Activated T-helper 1 cell treated with anti-CD3 and anti-CD28 coated beads, Interleukin-2, amount 50 U/mL, for 16 hours (primary cell): Measurements from ENCODE around the gene EIF6.
"Not testable (repeated sequence)": the region's sequence is repeated elsewhere in the genome, so short reads cannot be mapped to it uniquely, and the experiment has no call there.

ENCODE experiments used
- DNase-seq, 2 donors: peaks; one replicate each; pipeline ENCODE4 v3.0.0-alpha.2; 2020; ENCODE audit warnings: low read depth in 1 of 2, low spot score in 1 of 2

EIF6 gene

GRCh38 chr20:35284267-35284991 lies at the start of gene EIF6:
Gene EIF6, minus strand, starts transcription at chr20:35284772. Its CDS starts 285 bp downstream, at chr20:35284487.
- DNase-seq, result peak; percentile 53 to 60

- DNase-seq, result no peak
Observed at GRCh38 chr20:35333606-35334005, 49.0 kb upstream of the EIF6 start.

GRCh38 chr20:35332540-35333200 lies 48.1 kb upstream of the EIF6 start:
- DNase-seq, result no peak

- no peak for DNase-seq
Observed at GRCh38 chr20:35329435-35330139, 45.0 kb upstream of the EIF6 start.

GRCh38 chr20:35328689-35329088 lies 44.1 kb upstream of the EIF6 start:
- no peak for DNase-seq

GRCh38 chr20:35328095-35328685 lies 43.6 kb upstream of the EIF6 start:
- no peak for DNase-seq

DNA sequence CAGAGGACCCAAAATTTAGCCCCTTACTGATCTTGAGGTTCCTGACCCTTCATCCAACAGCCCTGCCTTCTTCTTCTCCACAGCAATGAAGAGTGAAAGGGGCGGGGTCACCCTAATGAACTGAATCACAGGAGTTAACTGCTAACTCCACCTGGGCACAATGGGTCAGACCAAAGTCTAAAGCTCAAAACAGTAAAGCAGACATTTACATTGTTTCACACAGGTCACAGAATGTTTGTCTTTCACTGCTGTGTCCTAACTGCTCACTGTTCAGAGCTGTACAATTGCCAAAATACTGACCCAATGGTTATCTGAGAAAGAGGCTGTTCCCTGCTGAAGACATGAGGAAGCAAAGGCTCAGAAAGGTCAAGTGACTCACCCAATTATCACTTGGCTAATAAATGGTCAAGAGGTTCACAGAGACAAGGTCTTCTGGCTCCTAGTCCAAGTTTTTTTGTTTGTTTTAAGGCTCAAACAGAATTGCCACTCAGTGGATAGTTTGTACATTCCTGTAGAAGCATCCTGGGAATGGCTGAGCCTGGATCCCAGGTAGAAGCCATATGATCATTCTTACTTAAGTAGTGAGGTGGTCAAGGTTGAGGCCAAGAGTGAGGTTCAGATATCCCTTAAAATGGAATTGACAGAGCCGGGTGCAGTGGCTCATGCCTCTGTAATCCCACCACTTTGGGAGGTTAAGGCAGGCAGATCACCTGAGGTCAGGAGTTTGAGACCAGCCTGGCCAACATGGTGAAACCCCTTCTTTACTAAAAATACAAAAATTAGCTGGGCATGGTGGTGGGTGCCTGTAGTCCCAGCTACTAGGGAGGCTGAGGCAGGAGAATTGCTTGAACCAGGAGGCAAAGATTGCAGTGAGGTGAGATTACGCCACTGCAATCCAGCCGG lies 42.8 kb upstream of the EIF6 start:
- no peak for DNase-seq

DNA sequence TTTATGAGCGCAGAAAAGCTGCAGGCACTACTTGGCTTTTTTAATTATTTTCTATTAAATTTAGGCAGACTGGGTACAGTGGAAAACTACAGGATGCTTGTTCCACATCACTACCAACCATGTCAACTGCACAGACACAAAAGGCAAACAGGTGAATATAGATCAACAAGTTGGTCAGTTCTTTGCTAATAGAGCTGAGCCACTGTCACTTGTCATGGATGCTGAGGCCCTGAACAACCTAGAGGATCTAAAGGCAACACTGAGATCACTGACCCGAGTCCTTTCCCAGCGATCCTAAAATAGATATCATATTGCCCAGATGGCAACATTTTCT lies 42.1 kb upstream of the EIF6 start:
- no peak for DNase-seq

DNA sequence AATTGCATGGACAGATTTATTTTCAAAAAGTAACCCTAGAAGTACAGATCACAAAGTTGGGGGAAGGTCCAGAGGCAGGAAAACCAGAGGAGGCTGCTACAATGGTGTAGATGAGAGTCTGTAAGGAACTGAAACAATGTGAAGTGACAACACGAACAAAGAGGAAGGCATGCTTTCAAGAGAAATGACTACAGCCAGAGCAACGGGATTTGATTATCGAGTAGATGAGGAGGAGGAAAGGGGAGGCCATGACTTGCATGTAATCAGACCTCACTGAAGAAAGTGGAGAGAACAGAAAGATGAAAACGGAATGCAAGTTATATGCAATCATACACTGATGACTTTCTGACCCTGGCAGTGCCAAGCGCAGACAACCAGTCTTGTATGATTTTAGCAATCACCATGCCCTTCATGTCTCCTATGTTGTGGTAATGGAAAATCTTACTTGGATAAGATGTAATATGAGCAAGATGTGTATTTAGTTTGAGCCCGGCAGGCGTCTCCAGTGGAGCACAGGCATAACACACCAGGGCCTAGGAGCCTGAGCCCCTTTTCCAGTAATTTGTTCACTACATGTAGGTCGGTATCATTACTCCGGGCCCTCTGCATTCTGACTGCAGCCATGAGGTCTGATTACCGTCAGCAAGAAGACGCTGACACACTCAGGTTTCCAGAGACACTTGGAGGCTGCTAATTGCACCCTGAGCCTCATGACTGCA lies 41.6 kb upstream of the EIF6 start:
- no peak for DNase-seq

GRCh38 chr20:35325401-35325800 lies 40.8 kb upstream of the EIF6 start:
- DNase-seq, result no peak

DNA sequence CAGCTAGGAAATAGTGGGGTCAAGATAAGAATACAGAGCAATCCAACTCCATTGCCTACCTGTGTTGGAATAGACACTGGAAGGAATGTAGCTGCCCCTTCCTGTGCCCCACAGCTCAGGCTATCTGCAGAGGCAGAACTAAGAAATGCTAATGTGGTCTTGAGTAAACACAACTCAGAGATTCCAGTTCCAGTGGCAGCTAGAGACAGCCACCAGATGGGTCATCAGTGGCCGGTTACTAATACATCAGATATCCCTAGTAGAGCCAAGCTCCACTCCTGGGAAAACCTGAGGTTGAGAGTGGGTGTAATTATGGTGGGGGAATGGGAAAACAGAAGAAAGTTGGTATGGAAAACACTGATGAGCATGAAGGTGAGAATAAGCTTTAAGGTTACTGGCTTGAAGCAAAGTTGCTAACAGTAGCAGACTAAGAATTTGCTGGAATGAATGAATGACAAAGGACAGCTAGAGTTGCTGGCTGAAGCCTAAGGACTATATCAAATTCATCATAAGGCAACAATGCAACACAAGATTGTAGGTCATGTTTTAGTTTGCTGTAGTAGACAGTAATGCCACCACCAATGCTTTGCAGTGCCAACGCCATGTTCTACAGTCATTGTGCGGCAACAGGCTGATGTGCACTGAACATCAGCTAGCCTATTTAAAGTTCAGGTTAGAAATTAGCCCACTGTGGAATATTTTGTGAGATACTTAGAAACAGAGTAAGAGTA lies 36.0 kb upstream of the EIF6 start:
- DNase-seq, result no peak

DNA sequence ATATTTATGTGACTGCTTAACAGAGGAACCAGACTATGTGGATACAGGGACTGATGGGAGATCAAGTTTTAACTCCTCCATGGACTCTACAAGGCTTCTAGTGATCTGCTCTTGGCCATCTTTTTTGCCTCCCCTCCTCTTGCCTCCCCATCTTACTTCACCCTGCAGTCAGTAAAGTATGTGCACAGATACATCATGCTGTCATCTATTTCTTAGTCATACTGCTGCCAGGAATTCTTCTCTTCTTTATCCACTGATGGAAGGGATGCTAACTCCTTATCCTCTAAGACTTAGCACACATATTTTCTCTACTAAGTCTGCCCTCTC lies 35.3 kb upstream of the EIF6 start:
- DNase-seq, result no peak

GRCh38 chr20:35319192-35319870 lies 34.8 kb upstream of the EIF6 start:
- DNase-seq, result no peak

GRCh38 chr20:35318502-35319157 lies 34.1 kb upstream of the EIF6 start:
- no peak for DNase-seq

DNA sequence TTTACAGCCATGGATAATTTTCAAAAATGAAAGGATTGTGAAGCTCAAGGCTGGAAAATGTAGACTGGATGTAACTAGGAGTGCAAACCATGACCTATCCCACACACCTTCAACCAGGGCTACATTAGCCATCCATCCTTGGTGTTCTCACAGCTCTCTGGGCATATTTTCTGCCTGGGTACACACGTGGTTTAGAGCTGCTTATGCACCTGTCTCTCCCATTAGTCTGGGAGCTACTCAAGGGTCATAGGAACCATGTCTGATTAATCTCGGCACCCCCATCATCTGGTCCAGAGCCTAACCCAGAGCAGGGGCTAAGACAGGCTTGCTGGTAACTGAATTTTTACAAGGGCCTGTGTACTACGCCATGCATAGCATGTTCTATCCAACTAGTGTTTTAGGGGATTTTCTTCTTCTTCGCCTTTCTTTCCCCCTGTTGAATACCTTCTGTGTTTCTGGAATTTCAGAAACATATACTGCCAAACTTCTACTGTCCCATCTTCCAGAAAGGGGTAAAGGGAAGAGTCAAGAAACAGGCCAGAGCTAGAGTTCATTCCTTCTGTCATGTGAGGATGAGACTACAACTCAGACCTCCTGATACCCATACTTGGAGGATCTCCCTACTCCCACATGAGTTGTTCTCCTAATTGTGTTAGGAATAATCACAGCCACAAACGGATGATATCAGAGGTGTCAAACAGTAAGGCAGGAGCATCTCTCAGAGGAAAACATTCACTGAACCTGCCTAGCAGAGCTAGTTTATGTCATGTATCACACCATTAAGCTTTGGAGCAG lies 33.0 kb upstream of the EIF6 start:
- no peak for DNase-seq

GRCh38 chr20:35316086-35316485 lies 31.5 kb upstream of the EIF6 start:
- DNase-seq, result no peak

GRCh38 chr20:35315632-35316020 lies 31.1 kb upstream of the EIF6 start:
- not testable (repeated sequence) for DNase-seq
